ENCODE data around the gene CTNNA3. TPM values are rescaled to one million over a fixed set of nuclear protein-coding genes. Genes with fewer than 3 reads are reported as not detected.
"Not testable (repeated sequence)": the region's sequence is repeated elsewhere in the genome, so short reads cannot be mapped to it uniquely, and the experiment has no call there.

CTNNA3 gene
- total and polyA plus RNA-seq, 7 donors, result under 0.01 to 4.6 (median 2.4) TPM; not detected in 1

GRCh38 chr10:67722113-67722512 is 26.1 kb upstream of the CTNNA3 start:
- Histone ChIP-seq H3K9me3 (no peaks in the 10 kb centered on the region), H3K4me3 (no peak overlapping the region), H3K36me3 (no peaks in the 10 kb centered on the region), H3K27me3 (no peaks in the 10 kb centered on the region), H3K27ac (no peak overlapping the region), H3K4me1 (no peaks in the 10 kb centered on the region)
- intact Hi-C loops (cut with DNase I), result no loop called here
- TF ChIP-seq POLR2A (IDR thresholded peaks at IDR 0.05), result no peak
- no peak for DNase-seq

GRCh38 chr10:67716455-67716854 is 20.5 kb upstream of the CTNNA3 start:
- H3K27me3 ChIP-seq; H3K36me3 ChIP-seq; H3K27ac ChIP-seq; intact Hi-C loops (cut with DNase I); DNase-seq; H3K4me1 ChIP-seq; H3K9me3 ChIP-seq; H3K4me3 ChIP-seq: not testable (repeated sequence)
- WGBS, 2 donors, result 93 to 94% methylated on average over 4 of the region's 4 CpGs

GRCh38 chr10:67705921-67706320 is 9.9 kb upstream of the CTNNA3 start:
- no peak overlapping the region for H3K27ac ChIP-seq
- DNase-seq, result no peak
- no peaks in the 10 kb centered on the region for H3K4me1 ChIP-seq
- H3K27me3 ChIP-seq, result no peaks in the 10 kb centered on the region
- intact Hi-C loops (cut with DNase I), result no loop called here
- no peaks in the 10 kb centered on the region for H3K36me3 ChIP-seq
- WGBS, 2 donors, result 59 to 82% methylated on average over 1 of the region's 1 CpG
- no peaks in the 10 kb centered on the region for H3K9me3 ChIP-seq
- no peak overlapping the region for H3K4me3 ChIP-seq
- no peak for TF ChIP-seq EP300 (IDR thresholded peaks at IDR 0.05)
- TF ChIP-seq CTCF (IDR thresholded peaks at IDR 0.05), result no peak
- no peak for TF ChIP-seq POLR2A (IDR thresholded peaks at IDR 0.05)
- no peak for TF ChIP-seq POLR2AphosphoS5 (IDR thresholded peaks at IDR 0.05)

- intact Hi-C loops (cut with DNase I), result loop anchor here (10.0 kb wide), 1 partner anchor 65 kb away; no protein-coding TSS in a partner anchor
- H3K4me1 ChIP-seq, result peaks cover 0 to 22% (median 18%) of the 10 kb centered on the region in 4 donors
- DNase-seq, H3K9me3 ChIP-seq, H3K36me3 ChIP-seq, H3K27me3 ChIP-seq, H3K4me3 ChIP-seq, H3K27ac ChIP-seq: not testable (repeated sequence)
- 84 to 91% methylated on average over 23 of the region's 23 CpGs for WGBS, 2 donors
Observed at GRCh38 chr10:67699613-67700270, 3.7 kb upstream of the CTNNA3 start.

GRCh38 chr10:67698164-67698563 is 2.2 kb upstream of the CTNNA3 start:
- intact Hi-C loops (cut with DNase I), result loop anchor here (10.0 kb wide), 1 partner anchor 67 kb away; no protein-coding TSS in a partner anchor

GRCh38 chr10:67697724-67698131 is 1.7 kb upstream of the CTNNA3 start:
- TF ChIP-seq POLR2A (IDR thresholded peaks at IDR 0.05) (no peak), CTCF (IDR thresholded peaks at IDR 0.05) (peak in 3 of 4 experiments; percentile 41 to 67 (median 47))
- Histone ChIP-seq H3K36me3 (no peaks in the 10 kb centered on the region), H3K27me3 (no peaks in the 10 kb centered on the region), H3K27ac (no peak overlapping the region), H3K4me3 (no peak overlapping the region), H3K4me1 (peaks cover 0 to 32% (median 18%) of the 10 kb centered on the region in 4 donors), H3K9me3 (no peaks in the 10 kb centered on the region)
- whole genome bisulfite sequencing, 2 donors, result 1 to 13% methylated on average over 2 of the region's 2 CpGs
- DNase-seq, result no peak
- intact Hi-C loops (cut with DNase I), result loop anchor here (2.0 to 10.0 kb wide), 2 partner anchors 67 to 83 kb away; no protein-coding TSS in a partner anchor

More at GRCh38 chr10:67698164-67698563, 2.2 kb upstream of the CTNNA3 start:
- TF ChIP-seq EP300 (IDR thresholded peaks at IDR 0.05) (no peak), POLR2A (IDR thresholded peaks at IDR 0.05) (no peak), CTCF (IDR thresholded peaks at IDR 0.05) (no peak), POLR2AphosphoS5 (IDR thresholded peaks at IDR 0.05) (no peak)
- no peak for DNase-seq
- Histone ChIP-seq H3K36me3 (no peaks in the 10 kb centered on the region), H3K4me3 (no peak overlapping the region), H3K4me1 (peaks cover 0 to 32% (median 18%) of the 10 kb centered on the region in 4 donors), H3K9me3 (no peaks in the 10 kb centered on the region), H3K27ac (no peak overlapping the region), H3K27me3 (no peaks in the 10 kb centered on the region)
- 38 to 70% methylated on average over 4 of the region's 4 CpGs for WGBS, 2 donors
